Stimulated activated CD8-positive, alpha-beta memory T cell treated with anti-CD3 and anti-CD28 coated beads, Interleukin-7, amount 100 ng/mL, for 48 hours (primary cell): ENCODE measurements around the gene FBLN1.
"Not testable (repeated sequence)": the region's sequence is repeated elsewhere in the genome, so short reads cannot be mapped to it uniquely, and the experiment has no call there.

Source experiments
- DNase-seq, 2 donors: peaks; one replicate each; pipeline ENCODE4 v3.0.0-alpha.2; 2020; ENCODE audit warnings: low read depth in 1 of 2; ENCODE audit errors: extremely low read depth in 1 of 2

FBLN1 gene

DNA sequence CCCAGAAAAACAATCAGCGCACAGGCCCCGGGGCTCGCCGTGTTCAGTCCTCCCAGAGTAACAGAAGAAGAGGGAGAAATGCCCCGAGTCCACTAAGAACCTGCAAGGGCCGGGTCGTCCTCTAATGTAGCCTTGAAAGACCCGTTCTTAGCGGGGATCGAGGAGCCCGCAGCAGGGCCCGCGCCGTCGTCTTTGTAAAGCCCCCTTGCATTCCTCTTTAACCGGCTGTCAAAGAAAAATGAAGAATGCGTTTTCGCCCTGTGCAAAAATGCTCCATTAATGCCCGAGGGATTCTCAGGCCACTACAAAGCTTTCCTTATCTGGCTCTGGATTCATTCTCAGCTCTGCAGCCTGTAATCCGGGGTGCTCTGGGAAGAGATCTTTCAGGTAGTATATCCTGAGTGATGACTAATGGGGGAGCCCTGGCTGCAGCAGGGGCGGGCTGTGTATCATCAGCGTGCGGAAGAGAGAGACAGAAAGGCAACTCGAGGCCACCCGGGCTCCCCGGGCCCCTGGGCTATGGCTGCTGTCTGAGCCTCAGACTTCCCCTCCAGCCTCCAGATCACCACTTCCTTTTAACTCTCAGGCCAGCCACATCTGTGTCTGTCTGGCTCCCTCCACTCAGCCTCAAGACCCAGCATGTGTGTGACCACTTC lies 78.2 kb downstream of the FBLN1 start:
- DNase-seq: no peak

DNA sequence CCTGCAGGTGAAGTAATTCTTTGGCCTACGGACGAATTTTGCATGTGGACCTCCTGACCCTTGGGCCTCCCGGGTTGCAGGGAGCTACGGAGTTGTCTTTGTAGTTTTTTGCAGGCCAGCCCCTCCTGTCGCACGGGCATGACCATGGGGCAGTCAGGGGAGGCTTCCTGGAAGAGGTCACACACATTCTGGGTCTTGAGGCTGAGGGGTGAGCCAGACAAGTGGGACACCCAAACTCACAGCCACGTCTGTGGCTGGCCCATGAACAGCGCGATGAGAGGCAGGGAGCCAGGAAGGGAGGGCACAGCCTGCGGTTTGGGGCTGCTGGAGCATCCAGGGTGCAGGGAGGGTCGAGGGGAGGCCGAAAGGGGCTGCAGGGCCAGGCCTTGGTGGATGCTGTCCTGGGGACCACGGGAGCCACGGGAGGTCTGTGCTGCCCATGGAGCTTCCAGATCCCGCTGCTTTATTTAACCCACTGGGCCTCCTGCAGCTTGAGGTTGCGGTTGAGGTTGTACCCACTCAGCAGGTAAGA lies 78.9 kb downstream of the FBLN1 start:
- no peak for DNase-seq

DNA sequence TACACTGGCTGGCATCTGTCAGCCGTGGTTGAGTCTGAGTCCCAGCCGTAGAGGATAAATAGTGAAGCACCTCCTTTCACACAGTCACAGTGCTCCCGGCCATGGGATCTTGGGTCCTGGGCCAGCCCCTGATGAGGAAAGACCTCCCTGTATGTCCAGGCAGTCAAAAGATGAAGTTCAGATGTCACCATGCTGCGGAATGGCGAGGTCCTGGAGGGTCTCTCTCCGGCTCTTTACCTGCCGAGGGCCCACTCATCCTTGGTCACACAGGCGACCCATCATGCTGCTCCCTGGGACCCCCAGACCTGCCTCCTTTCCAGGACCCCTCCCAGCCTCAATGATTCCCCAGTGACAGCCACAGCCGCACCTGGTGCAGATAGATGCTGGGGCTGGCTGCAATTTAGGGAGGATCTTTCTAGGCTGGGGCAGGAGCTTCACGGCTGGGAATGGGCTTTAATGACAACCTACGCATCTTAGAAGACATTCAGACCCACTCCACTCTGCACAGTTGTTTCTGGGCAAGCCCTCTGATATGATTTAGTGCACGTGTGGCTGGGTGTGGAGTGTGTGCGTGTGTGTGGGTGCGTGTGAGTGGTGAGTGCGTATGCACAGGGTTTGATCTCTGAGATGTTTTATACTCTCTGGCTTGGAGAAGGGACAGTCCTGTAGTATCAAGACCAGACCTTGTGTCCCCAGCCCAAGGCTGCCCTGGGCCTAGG lies 79.7 kb downstream of the FBLN1 start:
- no peak for DNase-seq

DNA sequence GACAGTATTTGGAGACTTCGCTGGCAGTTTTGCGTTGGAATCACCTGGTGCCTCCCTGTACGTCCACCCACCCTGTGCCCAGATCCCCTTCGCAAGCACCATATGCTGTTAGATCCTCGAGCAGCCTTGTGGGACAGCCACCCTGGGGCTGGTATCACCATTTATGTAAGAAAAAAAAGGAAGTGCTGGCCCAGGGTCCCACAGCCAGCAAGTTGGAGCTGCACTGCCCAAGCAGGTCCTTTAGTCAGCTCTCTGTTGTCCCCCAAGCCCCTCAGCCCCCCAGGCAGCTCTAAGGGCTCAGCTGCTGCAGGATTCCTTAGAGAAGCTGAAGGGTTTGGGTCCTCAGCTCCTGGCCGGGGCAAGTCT lies 80.3 kb downstream of the FBLN1 start:
- DNase-seq: no peak

DNA sequence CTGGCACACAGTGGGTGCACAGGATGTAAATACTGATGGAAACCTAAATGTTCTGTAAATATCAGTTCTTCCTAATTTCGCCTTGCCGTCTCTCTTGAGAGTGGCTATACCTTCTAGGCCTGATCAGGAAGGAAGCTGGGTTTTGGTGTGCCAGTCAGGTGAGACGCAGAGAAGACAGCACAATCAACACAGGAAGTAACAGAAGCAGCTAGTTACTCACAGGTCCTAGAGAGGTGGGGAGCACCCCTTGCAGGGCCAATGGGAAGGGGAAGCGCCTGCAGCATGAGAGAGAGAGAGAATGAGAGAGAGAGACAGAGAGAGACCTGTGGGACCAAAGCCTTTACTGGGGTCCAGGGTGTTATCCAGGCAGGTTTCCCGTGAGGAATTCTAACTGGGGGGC lies 80.8 kb downstream of the FBLN1 start:
- no peak for DNase-seq

DNA sequence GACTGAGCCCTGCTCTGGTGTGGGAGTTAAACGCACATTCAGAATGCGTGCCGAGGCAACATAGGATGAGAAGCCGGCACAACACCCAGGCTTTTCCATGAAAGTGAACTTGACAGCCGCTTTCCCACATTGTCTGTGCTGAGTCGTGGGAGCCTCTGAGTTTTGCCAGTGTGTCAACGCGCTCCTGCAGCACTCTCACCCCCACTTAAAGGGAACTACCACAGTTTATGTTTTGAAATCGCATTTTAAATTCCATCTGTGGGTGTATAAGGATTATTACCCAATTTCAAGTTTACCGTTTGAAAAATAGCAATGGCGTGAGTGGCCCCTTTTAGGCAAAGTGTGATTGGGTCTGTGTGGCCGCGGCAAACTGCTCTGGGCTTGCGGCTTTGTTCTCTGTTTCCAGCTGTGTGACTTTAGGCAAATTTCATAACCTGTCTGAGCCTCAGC lies 81.5 kb downstream of the FBLN1 start:
- DNase-seq: no peak

DNA sequence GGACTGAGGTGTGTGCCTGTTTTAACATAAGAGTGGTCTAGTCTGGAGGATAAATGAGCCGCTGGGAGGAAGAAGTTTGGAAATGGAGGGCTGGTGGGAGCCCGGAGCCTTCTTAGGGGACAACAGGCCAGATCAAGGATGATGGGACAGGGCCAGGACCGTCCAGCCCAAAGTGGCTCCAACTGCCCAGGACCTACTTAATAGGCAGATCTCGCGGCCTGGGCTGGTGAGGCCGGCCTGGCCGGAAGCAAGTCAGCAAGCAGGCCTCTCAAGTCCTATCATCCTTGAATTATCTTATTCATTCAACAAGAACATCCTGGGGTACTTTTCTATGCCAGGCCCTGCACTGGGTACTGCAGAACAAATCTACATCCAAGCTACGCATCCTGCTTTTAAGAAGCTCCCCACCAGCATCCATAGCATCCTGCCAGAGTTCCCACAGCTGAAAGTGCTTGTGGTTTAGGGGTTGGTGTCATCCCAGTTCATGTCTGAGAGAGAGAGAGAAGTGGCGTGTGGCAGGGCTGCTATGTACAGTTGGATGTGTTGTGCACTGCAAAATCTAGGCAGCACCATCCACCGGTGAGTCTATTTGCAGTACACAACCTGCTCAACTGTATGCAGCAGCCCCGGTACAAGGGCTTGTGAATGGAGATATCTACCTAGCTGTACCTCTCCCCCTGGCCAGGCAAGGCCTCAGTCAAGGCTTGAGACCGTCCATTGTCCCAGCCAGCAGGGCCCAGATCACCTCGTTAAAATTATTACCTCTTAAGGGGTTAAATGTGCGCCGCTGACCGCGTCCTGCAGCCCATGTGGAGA lies 82.1 kb downstream of the FBLN1 start:
- no peak for DNase-seq

DNA sequence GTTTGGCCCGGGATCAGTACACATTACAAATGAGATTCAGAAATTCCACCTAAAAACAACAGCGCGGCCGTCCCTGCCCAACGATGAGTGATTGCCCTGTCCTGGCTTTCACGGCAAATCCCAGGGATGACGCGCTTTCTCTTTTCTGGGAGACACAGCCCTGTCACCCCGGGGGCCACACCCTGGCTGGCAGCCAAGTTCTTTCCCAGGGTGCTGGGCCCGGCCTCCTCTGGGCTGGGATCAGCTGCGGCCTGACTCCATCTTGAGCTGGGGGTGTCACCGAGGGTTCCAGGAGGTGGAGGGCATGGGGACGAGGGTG lies 82.7 kb downstream of the FBLN1 start:
- no peak for DNase-seq

DNA sequence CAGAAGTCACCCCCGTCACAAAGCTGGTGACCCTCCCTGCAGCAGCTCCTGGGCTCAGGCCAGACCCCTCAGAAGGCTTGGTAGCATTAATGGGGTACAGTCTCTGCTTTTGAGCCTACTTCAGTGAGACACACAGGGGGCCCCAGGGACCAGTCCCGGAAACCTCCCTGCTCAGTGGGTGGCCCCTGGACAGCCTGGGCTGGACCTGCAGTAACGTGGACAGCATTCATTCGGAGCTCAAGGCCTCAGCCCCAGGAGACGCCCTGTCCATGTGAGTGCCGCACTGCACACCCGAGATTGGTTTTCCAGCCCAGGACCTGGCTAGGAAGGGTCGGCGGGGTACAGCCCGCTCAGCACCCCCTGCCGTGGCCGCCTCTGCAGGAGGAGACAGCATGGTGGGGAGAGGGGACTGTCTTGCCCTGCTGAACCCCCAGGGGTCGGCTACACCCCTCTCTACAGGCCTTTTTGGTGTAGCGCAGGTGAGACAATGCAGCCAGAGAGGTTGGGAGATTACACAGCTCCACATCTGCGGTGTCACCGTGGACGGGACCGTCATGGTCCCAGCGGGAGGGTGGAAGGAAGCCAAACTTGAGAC lies 83.4 kb downstream of the FBLN1 start:
- no peak for DNase-seq

DNA sequence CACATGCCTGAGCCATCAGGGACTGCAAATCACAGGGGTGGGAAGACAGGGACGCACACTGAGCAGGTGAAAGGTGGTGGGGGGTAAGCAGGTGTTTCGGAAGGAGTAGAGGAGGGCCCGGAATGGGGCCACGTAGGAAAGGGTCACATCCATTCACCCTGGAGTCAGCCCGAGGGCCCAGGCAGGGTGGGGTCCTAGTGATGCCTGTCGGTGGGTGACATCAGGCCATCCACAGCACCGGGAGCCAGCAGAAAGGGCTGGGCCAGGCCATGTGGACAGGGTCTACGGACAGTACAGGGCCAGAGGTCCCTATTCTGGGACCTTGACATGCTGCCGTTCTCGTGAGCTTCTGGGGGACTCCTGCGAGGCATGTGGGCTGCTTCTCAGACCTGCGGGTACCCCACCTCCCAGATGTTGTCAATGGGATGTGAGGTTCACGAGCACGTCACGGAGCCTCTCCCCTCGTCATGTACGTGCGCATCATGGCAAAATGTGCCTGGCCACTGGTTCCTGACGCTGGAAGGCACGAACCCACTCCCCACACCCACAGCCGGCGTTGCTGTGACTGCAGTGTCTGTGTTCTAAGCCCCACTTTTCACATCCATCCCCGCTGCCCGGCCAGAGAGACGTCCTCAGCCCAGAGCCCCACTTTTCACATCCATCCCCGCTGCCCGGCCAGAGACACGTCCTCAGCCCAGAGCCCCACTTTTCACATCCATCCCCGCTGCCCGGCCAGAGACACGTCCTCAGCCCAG lies 84.1 kb downstream of the FBLN1 start:
- no peak for DNase-seq

DNA sequence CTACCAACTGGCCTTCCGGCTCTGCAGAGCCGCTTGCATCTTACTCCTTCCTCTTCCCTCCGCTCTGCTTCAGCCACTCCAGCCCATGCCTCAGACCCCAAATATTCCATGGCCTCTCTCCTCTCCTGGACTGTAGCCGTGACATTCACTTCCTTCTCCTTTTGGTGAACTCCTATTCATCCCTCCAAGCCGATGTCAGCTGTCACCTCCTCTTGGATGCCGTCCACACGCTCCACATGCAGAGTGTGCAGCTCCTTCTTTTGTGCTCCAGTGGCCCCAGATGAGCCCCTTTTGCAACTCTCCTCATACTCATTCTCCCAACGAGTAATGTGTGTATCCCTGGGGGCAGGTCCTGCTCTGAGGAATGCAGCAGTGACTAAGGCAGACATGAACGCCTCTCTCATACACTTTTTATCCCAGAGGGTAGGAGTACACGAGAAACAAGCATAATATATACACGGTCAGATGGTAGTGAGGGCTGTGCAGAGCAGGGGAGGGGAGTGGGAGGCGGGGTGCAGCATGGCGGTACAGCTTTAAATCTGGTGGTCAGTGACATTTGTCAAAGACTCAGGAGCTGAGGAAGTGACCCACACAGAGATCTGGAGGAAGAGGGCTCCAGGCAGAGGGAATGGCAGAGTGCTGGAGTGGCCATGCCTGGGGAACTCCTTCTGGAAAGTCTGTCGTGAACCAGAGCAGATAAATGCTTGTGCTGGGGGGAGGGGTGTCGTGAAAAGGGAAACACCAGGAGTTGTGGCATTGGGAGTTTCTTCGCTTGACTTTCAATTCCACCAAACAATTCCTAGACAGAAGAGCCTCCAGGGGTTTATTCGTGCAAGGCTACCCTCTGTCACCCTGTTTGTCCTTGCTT lies 85.2 kb downstream of the FBLN1 start:
- DNase-seq: no peak

DNA sequence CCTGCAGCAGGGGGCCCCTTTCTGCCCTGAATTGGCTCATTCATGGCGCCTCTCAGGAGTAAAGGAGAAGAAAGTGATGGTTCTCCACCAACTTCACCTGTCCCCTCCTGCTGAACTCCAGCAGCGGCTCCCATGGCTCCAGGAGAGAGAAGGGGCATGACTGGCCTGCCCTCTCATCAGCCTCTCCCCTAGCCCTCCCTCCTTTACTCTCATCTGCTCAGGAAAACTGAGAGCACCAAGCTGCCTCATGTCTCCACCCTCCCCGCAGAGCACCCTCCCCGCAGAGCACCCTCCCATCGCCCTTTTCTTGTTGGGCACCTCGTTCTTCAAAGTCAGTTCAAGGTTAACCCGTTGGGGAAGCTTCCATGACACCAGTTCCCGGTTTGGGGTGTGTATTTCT lies 86.9 kb downstream of the FBLN1 start:
- no peak for DNase-seq

DNA sequence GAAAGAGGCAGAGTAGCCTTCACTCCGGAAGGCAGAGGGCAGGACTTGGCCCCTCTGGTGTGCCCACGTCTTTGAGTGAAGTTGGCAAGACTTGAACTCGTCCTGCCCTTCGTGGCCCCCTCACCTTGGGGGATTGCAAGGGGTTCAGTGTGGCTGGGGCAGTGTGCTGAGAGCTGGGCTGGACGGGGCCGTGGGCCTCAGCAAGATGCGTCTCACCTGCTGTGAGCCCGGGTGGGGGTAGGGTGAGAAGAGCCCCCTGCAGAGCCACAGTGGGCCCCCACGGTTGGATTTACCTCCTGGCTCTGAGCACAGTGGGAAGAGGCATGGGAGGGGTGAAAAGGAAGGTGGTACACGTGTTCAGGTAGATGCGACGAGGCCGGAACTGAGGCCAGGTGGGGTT lies 87.6 kb downstream of the FBLN1 start:
- DNase-seq: no peak

DNA sequence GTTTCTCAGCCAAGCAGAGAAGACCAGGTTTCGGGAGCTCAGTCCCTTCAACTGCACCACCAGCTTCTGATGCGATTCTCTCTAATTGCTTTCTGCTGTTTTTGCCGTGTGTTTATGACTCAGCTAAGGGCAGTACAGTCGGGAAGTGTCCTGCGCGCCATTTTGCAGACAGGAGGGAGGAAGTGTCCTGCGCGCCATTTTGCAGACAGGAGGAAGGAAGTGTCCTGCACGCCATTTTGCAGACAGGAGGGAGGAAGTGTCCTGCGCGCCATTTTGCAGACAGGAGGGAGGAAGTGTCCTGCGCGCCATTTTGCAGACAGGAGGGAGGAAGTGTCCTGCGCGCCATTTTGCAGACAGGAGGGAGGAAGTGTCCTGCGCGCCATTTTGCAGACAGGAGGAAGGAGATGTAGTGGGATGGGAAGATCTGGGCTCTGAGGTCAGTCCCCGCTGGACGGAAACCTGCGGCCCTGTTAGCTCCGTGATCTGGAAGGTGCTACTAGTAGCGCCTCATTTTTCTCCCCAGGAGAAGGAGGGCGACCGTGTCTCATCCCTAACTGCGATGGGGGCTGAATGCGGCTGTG lies 89.0 kb downstream of the FBLN1 start:
- not testable (repeated sequence) for DNase-seq

DNA sequence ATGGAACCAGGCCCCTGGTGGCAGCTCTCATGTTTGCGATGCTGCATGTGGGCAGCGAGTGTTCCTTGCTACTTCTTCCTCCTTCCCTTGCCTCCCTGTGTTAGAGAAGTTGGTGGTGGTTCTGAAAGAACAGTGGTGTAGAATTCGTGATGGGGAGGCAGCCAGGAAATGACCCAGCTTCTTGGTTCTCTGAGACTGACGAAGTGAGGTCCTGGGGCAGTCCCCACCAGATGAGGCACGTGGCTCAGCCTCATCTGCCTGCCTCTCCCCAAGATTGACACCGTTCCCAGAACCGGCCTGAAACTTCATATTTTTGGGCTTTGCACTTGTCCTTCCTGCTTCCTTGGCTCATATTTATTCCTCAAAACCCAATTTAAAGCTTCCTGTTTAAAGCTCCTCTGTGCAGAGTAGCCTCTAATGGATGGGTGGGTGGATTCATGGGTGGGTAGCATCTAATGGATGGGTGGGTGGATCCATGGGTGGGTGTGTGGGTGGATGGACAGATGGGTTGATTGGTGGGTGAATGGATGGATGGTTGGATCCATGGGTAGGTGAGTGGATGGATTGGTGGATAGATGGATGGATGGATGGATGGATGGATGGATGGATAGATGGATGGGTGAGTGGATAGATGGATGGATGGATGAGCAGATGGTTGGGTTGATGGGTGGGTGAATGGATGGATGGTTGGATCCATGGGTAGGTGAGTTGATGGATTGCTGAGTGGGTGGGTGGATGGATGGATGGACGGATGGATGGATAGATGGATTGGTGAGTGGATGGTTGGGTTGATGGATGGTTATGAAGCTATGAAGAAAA lies 91.6 kb downstream of the FBLN1 start:
- DNase-seq: no peak

DNA sequence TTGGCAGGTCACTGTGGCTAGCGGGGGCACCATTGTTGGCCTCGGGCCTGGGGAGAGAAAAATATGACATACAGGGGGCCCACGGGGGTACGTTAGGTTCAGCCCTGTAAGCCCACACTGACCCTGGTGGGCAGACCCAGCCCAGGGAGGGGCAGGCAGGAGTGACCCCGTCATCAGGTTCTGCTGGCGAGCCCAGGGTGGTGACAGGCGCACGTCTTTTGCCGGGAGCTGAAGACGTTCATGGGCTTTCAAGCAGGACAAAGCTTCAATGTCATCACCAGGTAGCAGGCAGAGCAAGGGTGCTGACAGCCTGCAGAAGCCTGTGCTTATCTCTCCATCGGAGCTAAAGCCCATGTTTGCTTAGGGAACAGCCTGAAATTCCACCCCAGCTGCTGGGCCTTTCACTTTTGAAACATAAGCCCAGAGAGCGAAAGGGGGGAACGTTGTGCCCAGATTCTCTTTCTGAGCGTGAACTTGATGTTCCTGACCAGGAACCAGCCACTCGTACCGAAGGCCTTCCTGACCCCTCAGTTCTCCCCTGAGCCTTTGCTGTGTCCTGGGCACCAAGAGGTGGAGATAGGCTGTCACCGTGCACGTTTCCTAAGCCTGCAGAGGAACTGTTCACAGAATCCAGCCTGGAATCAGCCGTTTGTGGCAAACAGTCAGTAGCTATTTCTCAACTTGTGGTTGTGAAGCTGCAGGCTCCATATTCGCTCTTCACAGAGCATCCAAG lies 94.9 kb downstream of the FBLN1 start:
- DNase-seq: no peak

DNA sequence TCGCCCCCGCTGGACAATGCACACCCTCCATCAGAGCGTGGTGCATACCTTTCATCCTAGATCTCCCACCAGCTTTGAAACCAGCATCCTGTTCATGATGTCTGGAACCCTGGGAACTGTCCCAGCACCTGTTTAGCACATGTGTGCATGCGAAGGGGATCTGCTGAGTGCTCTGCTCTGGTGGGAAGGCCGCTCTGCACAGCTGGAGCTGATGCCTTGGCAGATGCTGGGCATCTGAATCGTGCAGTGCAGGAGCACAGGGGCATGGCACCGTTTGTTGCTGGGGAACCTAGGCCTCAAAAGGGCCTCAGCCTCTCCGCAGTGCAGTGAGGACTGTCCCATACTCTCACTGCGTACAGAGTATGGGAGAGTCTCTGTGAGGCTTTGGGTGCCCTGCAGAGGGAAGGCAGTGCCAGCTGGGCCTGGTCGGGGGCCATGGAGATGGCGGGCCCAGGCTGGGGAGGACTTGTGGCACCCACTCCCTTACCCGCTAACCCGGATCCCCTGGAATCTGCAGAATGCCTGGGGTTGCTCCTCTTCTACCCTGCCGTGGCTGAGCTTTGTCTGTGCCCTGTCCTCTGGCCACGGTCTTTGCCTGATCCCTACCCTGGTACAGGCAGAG lies 96.0 kb downstream of the FBLN1 start:
- no peak for DNase-seq
